Nephron progenitor cell (in vitro differentiated cells): ENCODE results near the gene FUT8.

Experiments
- DNase-seq: peaks from one replicate; pipeline ENCODE4 v3.0.0; 2021
- H3K27ac Mint-ChIP-seq: 2 replicates; pipeline ENCODE4 v1.8.0; 2021; ENCODE audit warnings: mild to moderate bottlenecking, moderate library complexity, mixed read lengths
- H3K27me3 Mint-ChIP-seq: 2 replicates; pipeline ENCODE4 v1.8.0; 2021; ENCODE audit warnings: mild to moderate bottlenecking, low read depth, mixed read lengths; ENCODE audit not compliant: poor library complexity
- H3K36me3 Mint-ChIP-seq: 2 replicates; pipeline ENCODE4 v1.8.0; 2021; ENCODE audit warnings: low read depth, mixed read lengths
- H3K4me1 Mint-ChIP-seq: 2 replicates; pipeline ENCODE4 v1.8.0; 2021; ENCODE audit warnings: mixed read lengths
- H3K4me3 Mint-ChIP-seq: 2 replicates; pipeline ENCODE4 v1.8.0; 2021; ENCODE audit warnings: mild to moderate bottlenecking, moderate library complexity, mixed read lengths
- H3K9me3 Mint-ChIP-seq: 2 replicates; pipeline ENCODE4 v1.8.0; 2021; ENCODE audit warnings: mild to moderate bottlenecking, moderate library complexity, mixed read lengths
- TF ChIP-seq, protein P1 (sequence below): fragments of 200-600 bp; sonication (generic); IDR thresholded peaks from 2 replicates; pipeline ENCODE4 v1.5.0; 2021; ENCODE audit warnings: antibody characterized with exemption

FUT8 gene

DNA sequence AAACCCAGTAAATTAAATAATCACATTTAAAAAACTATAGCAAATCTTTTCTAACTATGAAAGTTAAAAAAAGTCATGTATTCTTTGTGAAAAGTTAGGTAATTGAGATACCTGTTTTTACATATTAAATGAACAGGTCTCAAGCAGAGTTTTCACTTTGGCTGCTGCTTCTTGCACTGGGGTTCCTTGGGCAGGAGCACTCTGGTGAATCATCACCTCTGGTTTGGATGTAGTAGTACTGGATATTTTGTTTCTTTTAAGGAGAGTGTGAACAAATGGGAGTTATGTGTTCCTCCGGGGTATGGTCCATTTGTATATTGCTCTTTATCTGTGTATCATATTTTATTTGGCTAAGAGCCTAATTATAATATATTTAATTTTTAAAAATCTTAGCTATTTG lies 82.7 kb downstream of the FUT8 start:
- Mint-ChIP-seq H3K27ac (no peak overlapping the region), H3K4me3 (no peak overlapping the region)
- TF ChIP-seq, protein P1, sequence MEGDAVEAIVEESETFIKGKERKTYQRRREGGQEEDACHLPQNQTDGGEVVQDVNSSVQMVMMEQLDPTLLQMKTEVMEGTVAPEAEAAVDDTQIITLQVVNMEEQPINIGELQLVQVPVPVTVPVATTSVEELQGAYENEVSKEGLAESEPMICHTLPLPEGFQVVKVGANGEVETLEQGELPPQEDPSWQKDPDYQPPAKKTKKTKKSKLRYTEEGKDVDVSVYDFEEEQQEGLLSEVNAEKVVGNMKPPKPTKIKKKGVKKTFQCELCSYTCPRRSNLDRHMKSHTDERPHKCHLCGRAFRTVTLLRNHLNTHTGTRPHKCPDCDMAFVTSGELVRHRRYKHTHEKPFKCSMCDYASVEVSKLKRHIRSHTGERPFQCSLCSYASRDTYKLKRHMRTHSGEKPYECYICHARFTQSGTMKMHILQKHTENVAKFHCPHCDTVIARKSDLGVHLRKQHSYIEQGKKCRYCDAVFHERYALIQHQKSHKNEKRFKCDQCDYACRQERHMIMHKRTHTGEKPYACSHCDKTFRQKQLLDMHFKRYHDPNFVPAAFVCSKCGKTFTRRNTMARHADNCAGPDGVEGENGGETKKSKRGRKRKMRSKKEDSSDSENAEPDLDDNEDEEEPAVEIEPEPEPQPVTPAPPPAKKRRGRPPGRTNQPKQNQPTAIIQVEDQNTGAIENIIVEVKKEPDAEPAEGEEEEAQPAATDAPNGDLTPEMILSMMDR: no peak

DNA sequence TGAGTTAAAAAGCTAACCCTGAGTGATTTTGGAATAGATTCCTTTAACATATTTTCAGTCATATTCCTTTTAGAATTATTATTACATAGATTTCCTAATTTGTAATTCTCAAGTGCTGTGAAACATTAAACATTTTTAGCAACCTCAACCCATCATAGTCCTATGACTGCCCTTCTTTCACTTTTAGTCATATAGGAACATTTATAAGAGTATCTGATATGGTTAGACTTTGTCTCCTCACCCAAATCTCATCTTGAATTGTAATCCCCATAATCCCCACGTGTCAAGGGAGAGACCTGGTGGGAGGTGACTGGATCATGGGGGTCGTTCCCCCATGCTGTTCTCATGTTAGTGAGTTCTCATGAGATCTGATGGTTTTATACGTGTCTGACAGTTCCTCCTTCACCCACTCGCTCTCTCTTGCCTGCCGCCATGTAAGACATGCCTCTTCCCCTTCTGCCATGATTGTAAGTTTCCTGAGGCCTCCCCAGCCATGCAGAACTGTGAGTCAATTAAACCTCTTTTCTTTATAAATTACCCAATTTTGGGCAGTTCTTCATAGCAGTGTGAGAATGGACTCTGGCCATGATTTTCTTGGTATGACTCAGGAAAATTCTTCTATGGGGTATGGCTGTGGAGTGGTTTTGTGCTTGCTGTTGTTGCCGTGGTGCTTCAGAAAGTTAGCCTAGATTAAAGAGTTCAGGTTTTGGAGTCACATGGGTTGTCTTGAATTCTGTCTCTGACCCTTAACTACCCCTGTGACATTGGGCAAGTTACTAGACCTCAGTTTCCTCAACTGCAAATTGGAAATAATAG lies 83.9 kb downstream of the FUT8 start:
- TF ChIP-seq, protein P1: no peak
- peaks cover 5% of the 10 kb centered on the region for H3K36me3 Mint-ChIP-seq
- H3K27me3 Mint-ChIP-seq: no peaks in the 10 kb centered on the region
- no peaks in the 10 kb centered on the region for H3K4me1 Mint-ChIP-seq
- H3K27ac Mint-ChIP-seq: no peak overlapping the region
- H3K9me3 Mint-ChIP-seq: peaks cover 9% of the 10 kb centered on the region
- DNase-seq: no peak
- no peak overlapping the region for H3K4me3 Mint-ChIP-seq

More for the DNA sequence above, 82.7 kb downstream of the FUT8 start:
- Mint-ChIP-seq H3K27me3 (no peaks in the 10 kb centered on the region), H3K9me3 (peaks cover 9% of the 10 kb centered on the region), H3K4me1 (no peaks in the 10 kb centered on the region), H3K36me3 (peaks cover 5% of the 10 kb centered on the region)
- no peak for DNase-seq

DNA sequence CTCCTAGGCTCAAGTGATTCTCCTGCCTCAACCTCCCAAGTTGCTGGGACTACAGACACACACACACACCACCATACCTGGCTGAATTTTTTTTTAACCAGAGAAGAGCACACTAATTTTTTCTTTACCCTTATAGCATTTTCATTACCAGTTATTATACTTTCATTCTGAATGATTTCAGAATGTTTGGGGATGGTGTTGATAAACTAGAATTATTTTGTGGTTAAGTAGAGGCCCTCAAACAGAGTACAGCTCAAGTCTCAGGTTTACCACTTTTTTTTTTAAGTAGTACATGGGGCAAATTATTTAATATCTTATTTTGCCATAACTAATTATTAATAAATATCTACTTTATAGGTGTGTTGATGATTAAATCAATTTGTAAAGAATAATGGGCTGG lies 86.6 kb downstream of the FUT8 start:
- TF ChIP-seq, protein P1: no peak
- Mint-ChIP-seq H3K4me3 (no peak overlapping the region), H3K27me3 (no peaks in the 10 kb centered on the region), H3K36me3 (peaks cover 5% of the 10 kb centered on the region), H3K27ac (no peak overlapping the region), H3K4me1 (no peaks in the 10 kb centered on the region), H3K9me3 (peaks cover 9% of the 10 kb centered on the region)
- no peak for DNase-seq

DNA sequence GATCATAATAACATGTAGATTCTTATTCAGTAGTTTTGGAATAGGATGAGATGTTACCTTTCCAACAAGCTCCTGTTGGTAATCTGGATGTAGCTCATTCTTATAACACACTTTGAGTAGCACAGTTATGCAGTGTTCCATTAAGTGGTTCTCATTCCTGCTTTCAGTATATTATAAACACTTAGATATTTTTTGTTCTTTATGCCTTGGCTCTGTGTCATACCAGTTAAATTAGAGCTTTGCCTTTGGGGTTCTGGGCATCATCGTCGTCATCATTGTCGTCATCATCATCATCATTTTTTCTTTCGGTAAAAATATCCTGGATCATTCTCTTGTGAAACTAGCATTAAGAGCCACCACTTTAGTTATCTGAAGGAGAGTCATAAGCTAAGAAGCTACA lies 87.5 kb downstream of the FUT8 start:
- H3K27ac Mint-ChIP-seq: no peak overlapping the region
- TF ChIP-seq, protein P1: no peak
- no peaks in the 10 kb centered on the region for H3K4me1 Mint-ChIP-seq

DNA sequence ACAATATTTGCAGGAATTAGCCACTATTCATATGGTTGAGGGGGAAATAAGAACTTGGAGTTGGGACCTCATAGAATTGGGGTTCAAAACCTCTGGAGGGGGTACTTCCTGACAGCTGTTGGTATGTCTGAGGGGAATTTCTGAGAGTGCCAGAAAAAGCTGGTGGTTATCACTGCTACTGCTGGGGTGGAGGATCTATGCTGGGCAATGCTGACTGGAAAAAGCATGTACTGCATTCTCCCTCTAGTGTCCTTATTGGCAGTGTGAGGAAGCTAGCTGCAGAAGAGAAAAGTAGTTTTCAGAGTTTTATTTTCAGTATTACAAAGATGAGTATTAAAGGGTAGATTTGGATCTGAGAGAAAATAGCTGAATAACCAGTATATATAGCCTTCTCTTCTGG lies 88.8 kb downstream of the FUT8 start:
- peaks cover 6% of the 10 kb centered on the region for H3K9me3 Mint-ChIP-seq
- TF ChIP-seq, protein P1: no peak

More for the DNA sequence above, 87.5 kb downstream of the FUT8 start:
- Mint-ChIP-seq H3K36me3 (peaks cover 5% of the 10 kb centered on the region), H3K4me3 (no peak overlapping the region), H3K9me3 (peaks cover 9% of the 10 kb centered on the region), H3K27me3 (no peaks in the 10 kb centered on the region)
- no peak for DNase-seq

DNA sequence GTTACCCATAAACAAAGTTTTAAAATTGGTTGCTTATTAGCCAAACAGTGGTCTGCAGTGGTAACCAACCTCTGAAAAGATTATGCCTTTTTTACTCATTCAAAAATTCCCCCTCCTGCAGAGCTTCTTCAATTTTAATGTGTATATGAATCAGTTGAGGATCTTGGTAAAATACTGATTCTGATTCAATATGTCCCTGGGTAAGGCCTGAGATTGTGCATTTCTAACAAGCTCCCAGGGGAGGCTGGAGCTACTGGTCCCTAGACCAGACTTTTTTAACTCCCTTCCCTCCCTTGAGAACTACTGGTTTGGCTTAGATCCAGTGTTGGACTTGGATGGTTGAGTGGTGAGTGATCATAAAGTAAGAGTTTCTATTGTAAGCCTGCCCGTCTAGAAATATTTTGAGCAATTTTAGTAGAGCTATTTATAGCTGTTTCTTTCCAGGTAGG lies 90.2 kb downstream of the FUT8 start:
- no peak overlapping the region for H3K4me3 Mint-ChIP-seq
- no peak overlapping the region for H3K27ac Mint-ChIP-seq
- DNase-seq: no peak
- H3K36me3 Mint-ChIP-seq: peaks cover 7% of the 10 kb centered on the region
- no peaks in the 10 kb centered on the region for H3K4me1 Mint-ChIP-seq
- H3K9me3 Mint-ChIP-seq: peaks cover 12% of the 10 kb centered on the region
- TF ChIP-seq, protein P1: no peak
- no peaks in the 10 kb centered on the region for H3K27me3 Mint-ChIP-seq

More for the DNA sequence above, 88.8 kb downstream of the FUT8 start:
- H3K27me3 Mint-ChIP-seq: no peaks in the 10 kb centered on the region
- H3K36me3 Mint-ChIP-seq: peaks cover 4% of the 10 kb centered on the region
- no peak overlapping the region for H3K27ac Mint-ChIP-seq
- H3K4me1 Mint-ChIP-seq: no peaks in the 10 kb centered on the region
- no peak overlapping the region for H3K4me3 Mint-ChIP-seq
- no peak for DNase-seq
